Activated naive CD8-positive, alpha-beta T cell (primary cell): ENCODE data around the gene PDCD1.
"Not testable (repeated sequence)": the region's sequence is repeated elsewhere in the genome, so short reads cannot be mapped to it uniquely, and the experiment has no call there.

Source experiments
- H3K27ac Mint-ChIP-seq: one replicate; pipeline ENCODE4 v1.8.0; 2021; ENCODE audit warnings: mixed read lengths
- H3K27me3 Mint-ChIP-seq: one replicate; pipeline ENCODE4 v1.8.0; 2021; ENCODE audit warnings: mixed read lengths
- H3K36me3 Mint-ChIP-seq: one replicate; pipeline ENCODE4 v1.8.0; 2021; ENCODE audit warnings: mixed read lengths
- H3K4me1 Mint-ChIP-seq: one replicate; pipeline ENCODE4 v1.8.0; 2021; ENCODE audit warnings: low read depth, mixed read lengths
- H3K4me3 Mint-ChIP-seq: one replicate; pipeline ENCODE4 v1.8.0; 2021; ENCODE audit warnings: mild to moderate bottlenecking, mixed read lengths
- H3K9me3 Mint-ChIP-seq: one replicate; pipeline ENCODE4 v1.8.0; 2021; ENCODE audit warnings: low read depth, mixed read lengths

PDCD1 gene

DNA sequence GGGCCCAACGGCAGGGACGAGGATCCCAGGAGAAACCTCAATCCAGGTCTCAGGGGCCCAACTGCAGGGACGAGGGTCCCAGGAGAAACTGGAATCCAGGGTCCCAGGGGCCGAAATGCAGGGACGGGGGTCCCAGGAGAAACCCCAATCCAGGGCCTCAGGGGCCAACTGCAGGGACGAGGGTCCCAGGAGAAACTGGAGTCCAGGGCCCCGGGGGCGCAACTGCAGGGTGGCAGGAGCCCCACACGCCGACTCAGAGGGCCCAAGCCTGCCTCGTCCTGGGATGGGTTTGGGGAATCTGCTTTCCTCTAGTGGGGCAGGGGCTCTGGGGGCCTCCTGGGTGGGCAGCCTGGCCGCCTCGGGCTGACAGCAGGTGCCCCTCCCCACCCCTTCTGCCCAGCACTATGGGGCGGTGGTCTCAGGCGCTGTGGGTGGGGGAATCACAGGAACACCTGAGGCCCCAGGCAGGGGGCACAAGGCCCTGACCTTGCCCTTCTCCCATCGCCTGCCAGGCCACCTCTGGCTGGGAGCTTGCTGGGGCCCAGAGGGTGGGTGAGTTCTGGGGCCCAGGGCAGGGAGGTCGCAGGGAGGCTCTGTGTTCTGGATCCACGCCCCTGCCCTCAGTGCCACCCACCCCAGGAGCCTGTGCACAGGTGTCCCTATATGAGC is 18.0 kb upstream of the PDCD1 start:
- peaks cover 12% of the 10 kb centered on the region for H3K4me1 Mint-ChIP-seq
- no peaks in the 10 kb centered on the region for H3K36me3 Mint-ChIP-seq
- no peaks in the 10 kb centered on the region for H3K27me3 Mint-ChIP-seq
- H3K4me3 Mint-ChIP-seq, result no peak overlapping the region
- H3K9me3 Mint-ChIP-seq, result no peaks in the 10 kb centered on the region
- H3K27ac Mint-ChIP-seq, result no peak overlapping the region

DNA sequence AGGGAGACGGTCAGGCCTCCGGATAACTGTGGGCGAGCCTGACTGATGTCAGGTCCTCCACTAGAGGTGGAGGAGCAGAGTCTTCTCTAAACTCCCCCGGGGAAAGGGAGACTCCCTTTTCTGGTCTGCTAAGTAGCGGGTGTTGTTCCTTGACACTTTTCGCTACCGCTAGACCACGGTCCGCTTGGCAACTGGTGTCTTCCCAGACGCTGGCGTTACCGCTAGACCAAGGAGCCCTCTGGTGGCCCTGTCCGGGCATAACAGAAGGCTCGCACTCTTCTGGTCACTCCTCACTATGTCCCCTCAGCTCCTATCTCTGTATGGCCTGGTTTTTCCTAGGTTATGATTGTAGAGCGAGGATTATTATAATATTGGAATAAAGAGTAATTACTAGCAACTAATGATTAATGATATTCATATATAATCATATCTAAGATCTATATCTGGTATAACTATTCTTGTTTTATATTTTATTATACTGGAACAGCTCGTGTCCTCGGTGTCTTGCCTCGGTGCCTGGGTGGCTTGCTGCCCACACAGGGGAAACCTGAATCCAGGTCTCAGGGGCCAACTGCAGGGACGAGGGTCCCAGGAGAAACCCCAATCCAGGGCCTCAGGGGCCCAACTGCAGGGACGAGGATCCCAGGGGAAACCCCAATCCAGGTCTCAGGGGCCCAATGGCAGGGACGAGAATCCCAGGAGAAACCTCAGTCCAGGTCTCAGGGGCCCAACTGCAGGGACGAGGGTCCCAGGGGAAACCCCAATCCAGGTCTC is 17.2 kb upstream of the PDCD1 start:
- H3K4me3 Mint-ChIP-seq, result not testable (repeated sequence)

DNA sequence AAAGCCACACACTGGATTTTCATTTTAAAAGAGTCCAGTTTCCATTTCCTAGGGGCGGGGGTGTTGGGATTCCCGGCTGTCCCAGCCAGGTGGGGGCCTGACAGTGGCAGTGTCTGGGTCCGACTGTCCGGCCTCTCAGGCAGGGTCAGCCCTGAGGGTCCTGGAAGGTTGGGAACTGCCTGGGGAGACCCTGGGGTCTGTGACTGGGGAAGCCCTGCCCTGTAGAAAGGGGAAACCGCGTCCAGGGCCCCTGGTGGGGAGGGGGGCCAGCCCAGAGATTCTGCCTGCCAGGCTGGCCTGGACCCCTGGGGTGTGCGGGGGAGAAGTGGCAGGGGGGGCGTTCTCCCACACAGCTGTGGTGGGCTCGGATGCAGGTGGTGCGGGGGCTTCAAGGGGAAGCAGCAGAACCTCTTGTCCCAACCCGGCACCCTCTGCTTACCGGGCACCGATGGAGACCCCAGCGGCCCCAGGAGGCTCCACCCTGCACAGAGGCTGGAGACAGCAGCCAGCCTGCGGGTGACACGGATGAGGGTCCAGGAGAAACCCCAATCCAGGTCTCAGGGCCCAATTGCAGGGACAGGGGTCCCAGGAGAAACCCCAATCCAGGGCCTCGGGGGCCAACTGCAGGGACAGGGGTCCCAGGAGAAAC is 15.7 kb upstream of the PDCD1 start:
- H3K9me3 Mint-ChIP-seq, result no peaks in the 10 kb centered on the region

More for the DNA sequence above, 17.2 kb upstream of the PDCD1 start:
- not testable (repeated sequence) for H3K36me3 Mint-ChIP-seq, H3K9me3 Mint-ChIP-seq, H3K27me3 Mint-ChIP-seq, H3K27ac Mint-ChIP-seq
- peaks cover 12% of the 10 kb centered on the region for H3K4me1 Mint-ChIP-seq

DNA sequence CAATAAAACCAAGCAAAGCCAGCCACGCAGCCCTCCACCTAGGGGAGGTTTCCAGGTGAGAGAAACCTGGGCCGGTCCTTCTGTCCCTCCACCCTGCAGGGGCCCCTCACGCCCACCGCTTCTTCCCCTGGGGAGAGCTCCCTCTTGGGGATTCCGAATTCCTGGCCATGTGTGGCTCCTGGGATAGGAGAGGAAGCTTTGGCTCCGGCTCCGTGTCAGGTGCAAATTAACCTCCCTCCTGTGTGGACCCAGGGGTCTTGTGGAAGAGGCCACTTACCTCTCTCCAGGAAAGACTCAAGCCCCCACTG is 15.1 kb upstream of the PDCD1 start:
- Mint-ChIP-seq H3K36me3 (no peaks in the 10 kb centered on the region), H3K4me1 (peaks cover 16% of the 10 kb centered on the region), H3K27ac (no peak overlapping the region), H3K9me3 (no peaks in the 10 kb centered on the region), H3K27me3 (no peaks in the 10 kb centered on the region), H3K4me3 (no peak overlapping the region)

More for the DNA sequence above, 15.7 kb upstream of the PDCD1 start:
- no peaks in the 10 kb centered on the region for H3K36me3 Mint-ChIP-seq
- H3K27ac Mint-ChIP-seq, result no peak overlapping the region
- no peaks in the 10 kb centered on the region for H3K27me3 Mint-ChIP-seq
- peaks cover 9% of the 10 kb centered on the region for H3K4me1 Mint-ChIP-seq
- no peak overlapping the region for H3K4me3 Mint-ChIP-seq

DNA sequence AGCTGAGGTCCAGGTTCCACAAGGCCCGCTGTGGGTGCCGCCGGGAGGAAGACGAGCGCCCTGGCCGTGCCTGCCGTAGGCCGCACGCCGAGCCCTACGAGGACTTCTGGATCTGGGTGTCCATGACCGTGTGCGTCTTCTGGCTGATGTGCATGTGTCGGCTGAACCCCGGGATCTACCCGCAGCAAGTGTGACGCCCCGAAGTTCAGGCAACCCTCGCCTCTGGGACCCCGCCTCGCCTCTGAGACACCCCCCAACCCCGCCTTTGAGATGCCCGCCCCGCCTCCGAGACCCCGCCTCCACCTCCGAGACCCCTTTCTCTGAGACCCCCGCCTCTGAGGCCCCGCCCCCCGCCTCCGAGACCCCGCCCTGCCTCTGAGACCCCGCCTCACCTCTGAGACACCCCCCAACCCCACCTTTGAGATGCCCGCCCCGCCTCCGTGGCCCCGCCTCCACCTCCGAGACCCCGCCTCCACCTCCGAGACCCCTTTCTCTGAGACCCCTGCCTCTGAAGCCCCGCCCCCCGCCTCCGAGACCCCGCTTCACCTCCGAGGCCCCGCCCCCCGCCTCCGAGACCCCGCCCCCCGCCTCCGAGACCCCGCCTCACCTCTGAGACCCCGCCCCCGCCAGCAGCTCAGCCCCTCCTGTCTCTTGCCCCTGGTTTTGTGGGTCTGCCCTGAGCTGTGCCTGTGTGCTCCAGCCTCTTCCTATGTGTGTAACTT is 14.5 kb upstream of the PDCD1 start:
- Mint-ChIP-seq H3K9me3 (no peaks in the 10 kb centered on the region), H3K4me3 (no peak overlapping the region), H3K36me3 (no peaks in the 10 kb centered on the region), H3K27me3 (no peaks in the 10 kb centered on the region), H3K27ac (no peak overlapping the region), H3K4me1 (peaks cover 21% of the 10 kb centered on the region)

DNA sequence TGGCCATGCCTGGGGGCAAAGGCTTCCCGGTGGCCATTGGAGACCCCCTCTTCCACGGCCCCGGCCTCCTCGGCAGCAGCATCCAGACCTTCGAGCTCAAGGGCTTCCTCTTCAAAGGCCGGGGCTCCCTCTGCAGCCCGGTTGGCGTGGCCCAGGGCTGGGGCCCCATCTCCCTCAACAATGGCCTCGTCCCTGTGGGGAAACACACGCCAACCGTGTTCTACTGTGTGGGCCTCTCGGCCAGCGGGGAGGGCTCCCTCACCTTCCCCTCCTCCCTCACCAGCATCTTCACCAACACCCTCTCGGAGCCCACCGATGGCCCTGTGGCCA is 13.6 kb upstream of the PDCD1 start:
- H3K4me3 Mint-ChIP-seq, result no peak overlapping the region
- H3K27ac Mint-ChIP-seq, result no peak overlapping the region
- no peaks in the 10 kb centered on the region for H3K27me3 Mint-ChIP-seq
- H3K4me1 Mint-ChIP-seq, result peaks cover 30% of the 10 kb centered on the region
- no peaks in the 10 kb centered on the region for H3K36me3 Mint-ChIP-seq
- H3K9me3 Mint-ChIP-seq, result no peaks in the 10 kb centered on the region

DNA sequence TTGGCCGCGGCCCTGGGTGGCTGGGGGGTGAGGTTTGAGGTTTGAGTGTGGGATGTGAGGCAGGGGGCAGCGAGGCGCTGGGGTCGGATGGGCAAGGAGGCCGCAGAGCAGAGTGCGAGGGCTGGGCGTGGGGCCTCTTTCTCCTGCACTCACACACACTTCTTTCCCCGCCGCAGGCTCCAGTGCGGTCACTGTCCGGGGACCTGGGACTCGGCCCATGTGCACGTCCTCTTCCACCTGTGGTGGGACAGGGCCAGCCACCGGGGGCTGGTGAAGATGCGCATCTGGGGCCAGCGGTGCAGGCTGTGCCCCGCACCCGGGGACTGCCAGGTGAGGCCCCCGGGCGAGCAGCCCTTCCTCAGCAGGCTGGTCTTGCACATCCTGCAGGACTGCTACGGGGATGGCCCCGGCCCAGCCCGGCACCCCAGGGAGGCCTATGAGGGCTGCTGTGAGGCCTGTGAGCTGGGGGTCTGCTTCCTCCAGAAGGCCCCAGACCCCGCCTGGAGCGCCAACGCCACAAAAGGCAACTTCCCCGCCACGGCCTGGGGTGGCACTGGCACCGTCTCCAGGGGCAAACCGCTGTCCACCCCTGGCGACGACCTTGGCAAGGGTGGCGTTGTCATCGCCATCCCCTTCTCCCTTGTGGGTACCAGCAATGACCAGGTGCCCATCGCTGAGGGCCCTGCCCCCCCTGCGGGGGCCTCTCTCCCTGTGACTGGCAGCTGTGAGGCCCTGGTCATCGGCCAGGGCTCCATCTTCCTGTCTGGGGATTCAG is 13.0 kb upstream of the PDCD1 start:
- Mint-ChIP-seq H3K36me3 (no peaks in the 10 kb centered on the region), H3K4me1 (peaks cover 30% of the 10 kb centered on the region), H3K4me3 (no peak overlapping the region), H3K27me3 (no peaks in the 10 kb centered on the region), H3K9me3 (no peaks in the 10 kb centered on the region), H3K27ac (no peak overlapping the region)

DNA sequence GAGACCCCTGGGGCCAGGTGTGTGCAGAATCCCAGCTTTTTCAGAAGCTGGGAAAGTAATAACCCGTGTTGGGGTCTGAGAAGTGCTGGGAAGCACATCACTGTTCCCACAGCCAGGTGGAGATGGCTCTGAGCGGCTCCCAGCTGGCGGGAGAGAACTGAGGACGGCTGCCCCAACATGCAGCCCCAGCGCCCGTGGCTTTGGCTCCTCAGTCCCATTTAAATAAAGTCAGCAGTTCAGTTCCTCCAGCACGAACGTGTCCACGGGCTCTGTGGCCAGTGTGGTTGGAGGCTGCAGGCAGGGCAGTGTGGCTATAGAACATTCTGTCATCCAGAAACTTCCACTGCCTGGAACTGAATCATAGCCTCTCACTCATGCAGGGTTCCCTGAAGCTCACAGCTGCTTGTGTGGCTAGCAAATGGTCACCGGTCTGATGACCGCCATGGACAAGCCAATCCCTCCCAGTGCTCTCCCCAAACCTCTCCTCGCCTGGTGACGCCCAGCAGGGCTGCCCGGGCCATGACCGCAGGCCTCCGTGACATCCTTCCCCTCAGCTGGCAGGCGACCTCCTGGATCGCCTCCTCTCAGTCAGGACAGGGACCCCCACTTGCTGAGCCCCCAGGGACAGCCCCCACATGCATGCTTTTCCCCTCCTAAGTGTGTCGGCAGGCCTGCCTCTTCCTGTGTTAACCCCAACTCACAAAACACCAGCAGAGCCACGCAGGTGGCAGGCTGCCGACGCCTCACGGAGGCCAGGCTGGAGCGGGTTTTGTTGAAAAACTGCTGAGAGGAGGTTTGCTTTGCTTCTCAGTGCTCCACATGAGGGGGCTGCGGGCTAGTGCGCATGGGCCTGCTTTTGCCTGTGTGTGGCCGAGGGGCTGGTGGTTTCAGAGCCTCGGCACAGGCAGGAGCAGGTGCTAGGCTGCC is 12.2 kb upstream of the PDCD1 start:
- Mint-ChIP-seq H3K36me3 (no peaks in the 10 kb centered on the region), H3K4me1 (peaks cover 31% of the 10 kb centered on the region), H3K9me3 (no peaks in the 10 kb centered on the region), H3K27me3 (peaks cover under 1% of the 10 kb centered on the region), H3K4me3 (no peak overlapping the region), H3K27ac (peak overlapping the region; percentile 22)

DNA sequence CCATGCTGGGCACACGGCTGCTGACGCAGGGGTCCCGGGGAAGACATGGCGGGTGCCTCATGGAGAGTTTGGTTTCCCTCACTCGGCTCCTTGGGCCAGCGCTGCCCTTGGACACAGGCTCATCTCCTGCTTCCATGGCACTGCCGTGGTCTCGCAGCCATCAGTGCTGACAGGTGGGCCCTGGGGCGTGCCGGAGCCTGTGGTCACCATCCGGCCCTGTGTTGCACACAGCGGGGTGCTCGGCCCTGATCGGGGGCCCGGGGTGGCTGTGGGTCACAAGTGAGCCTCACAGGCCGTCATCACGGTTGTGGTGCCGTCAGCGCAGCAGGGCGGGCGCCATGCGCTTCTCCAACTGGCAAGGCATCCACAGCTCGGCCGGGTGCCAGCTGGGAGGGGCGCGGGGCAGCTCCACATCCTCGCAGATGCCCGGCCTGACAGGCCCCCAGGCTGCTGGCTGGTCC is 11.4 kb upstream of the PDCD1 start:
- Mint-ChIP-seq H3K27ac (no peak overlapping the region), H3K27me3 (peaks cover 5% of the 10 kb centered on the region), H3K36me3 (peaks cover 3% of the 10 kb centered on the region), H3K9me3 (no peaks in the 10 kb centered on the region), H3K4me3 (no peak overlapping the region), H3K4me1 (peaks cover 38% of the 10 kb centered on the region)

DNA sequence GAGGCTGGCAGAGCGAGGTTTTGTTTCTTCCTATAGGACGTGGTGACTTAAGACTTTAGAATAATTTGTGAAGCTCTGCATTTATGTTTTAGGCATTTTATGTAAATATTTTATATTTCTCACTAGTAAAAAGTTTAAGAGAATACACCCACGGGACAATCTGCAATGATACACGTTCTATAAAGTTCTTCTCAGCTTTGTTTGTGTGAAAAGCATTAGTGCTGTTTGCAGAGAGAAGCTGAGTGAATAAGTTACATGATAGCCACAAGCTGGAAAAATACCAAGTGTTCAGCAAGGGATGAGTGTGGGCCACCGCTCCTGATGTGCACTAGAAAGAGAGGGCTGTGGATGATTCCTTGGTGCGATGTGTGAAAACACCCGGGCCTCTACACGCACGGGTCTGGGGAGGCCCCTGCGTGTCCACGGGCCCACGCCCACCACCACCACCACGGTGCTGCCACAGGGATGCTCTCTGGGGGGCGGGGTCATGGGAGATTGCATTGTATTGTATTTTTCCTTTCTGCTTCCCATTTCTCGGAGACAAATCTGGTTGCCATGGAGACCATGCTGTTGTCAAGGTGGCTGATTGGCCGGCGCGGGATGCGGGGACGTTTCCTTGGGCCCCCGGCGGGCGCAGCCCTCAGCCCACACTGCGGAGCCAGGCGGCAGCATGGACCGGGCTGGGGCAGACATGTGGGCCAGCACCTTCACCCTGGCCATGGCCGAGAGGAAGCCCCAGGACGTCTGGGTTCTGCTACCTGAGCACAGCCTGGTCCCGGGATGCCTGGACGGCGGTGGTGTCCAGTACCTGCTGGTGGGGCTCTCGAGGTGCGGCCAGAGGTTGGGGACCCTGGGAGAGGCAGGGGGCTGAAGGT is 10.6 kb upstream of the PDCD1 start, which contains the start of gene RTP5:
TSS of gene RTP5 (plus strand) at position 643 of the 875 bp plus-strand sequence. CDS start at position 671, 28 bp downstream.
- peaks cover 3% of the 10 kb centered on the region for H3K36me3 Mint-ChIP-seq
- peaks cover 7% of the 10 kb centered on the region for H3K27me3 Mint-ChIP-seq
- peak within 1 kb of the TSS; percentile 69 for H3K4me3 Mint-ChIP-seq
- H3K27ac Mint-ChIP-seq, result peak within 1 kb of the TSS; percentile 64
- peaks cover 45% of the 10 kb centered on the region for H3K4me1 Mint-ChIP-seq
- H3K9me3 Mint-ChIP-seq, result no peaks in the 10 kb centered on the region

DNA sequence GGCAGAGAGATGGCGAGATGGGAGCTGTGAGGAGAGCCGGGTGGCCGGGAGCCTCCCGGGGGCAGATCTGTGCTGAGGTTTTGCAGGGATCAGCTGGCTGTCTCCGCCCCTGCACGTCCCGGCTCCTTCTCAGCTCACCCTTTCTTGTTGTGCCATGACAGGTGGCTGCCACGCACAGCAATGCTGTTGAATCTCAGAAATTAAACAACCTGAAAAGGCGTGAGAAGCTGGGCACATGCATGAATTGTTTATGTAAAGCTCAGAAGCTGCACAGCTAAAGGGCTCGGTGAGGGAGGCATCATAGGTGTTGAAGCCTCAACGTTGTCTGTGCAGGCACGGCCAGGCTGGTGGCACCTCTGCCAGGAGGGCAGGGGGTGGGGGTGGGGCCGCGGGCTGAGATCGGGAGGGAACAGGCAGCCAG is 10.0 kb upstream of the PDCD1 start:
- Mint-ChIP-seq H3K4me1 (peaks cover 51% of the 10 kb centered on the region), H3K4me3 (peak overlapping the region; percentile 69), H3K27me3 (peaks cover 11% of the 10 kb centered on the region), H3K27ac (peak overlapping the region; percentile 64), H3K36me3 (peaks cover 3% of the 10 kb centered on the region), H3K9me3 (no peaks in the 10 kb centered on the region)

DNA sequence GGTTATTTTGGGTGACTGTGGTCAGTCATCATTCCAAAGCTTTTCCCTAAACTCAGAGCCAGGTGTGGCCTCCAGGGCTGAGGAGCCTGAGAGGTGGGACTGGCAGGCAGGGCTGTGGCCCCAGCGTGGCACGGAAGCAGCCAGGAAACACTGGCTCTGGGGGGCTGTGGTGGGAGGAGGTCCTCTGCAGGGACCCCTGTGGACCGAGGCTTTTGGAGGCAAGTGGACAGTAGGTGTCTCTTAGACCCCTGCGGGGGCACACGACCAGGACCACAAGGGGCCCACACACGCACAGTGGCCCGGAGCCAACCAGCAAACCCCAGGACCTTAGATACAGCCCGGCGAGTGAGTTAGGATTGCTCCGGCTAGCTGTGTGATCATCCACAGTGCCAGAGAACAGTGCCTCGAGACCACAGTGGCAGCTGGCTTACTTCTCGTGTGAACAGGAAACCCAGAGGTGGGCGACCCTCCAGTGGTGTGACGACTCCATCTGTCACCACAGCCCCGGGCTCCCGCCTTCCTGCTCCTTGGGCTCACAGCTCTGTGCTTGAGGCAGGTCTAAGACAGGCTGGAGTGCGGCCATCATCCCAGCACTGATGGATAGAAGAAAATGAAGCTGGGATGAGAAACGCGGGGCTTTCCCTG is 9.2 kb upstream of the PDCD1 start:
- peaks cover 11% of the 10 kb centered on the region for H3K27me3 Mint-ChIP-seq
- peak overlapping the region; percentile 69 for H3K4me3 Mint-ChIP-seq
- peak overlapping the region; percentile 64 for H3K27ac Mint-ChIP-seq
- peaks cover 3% of the 10 kb centered on the region for H3K36me3 Mint-ChIP-seq
- peaks cover 58% of the 10 kb centered on the region for H3K4me1 Mint-ChIP-seq
- H3K9me3 Mint-ChIP-seq, result no peaks in the 10 kb centered on the region
